ENCODE measurements around the gene SPATA31C2. TPM values are rescaled to one million over a fixed set of nuclear protein-coding genes. Genes with fewer than 3 reads are reported as not detected.

SPATA31C2 gene
- not detected in 2 replicates for total RNA-seq

DNA sequence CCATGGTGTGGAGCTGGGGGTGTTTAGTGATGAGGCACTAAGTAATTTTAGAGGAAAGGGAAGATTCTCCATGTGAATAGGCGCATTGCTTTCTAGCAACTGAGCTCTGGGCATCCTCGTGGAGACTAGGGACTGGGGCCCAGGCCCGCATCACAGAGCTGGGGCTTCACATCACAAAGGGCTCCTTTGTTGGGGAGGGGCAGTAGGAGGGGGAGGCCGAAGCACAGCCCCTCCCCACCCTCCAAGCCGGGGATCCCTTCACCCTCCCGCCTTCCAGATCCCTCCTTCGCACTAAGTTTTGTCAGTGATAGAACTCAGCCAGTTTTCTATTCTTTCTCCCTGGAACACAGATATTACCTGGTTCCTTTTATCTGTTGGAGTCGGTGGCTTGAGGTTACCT is at the start of gene SPATA31C2:
TSS of gene SPATA31C2 (minus strand) at position 101 of the 400 bp plus-strand sequence. CDS start at position 72, 29 bp downstream.

Other genes starting within 250 kb of the SPATA31C2 start
- gene SPATA31C1, start 220.5 kb downstream of the SPATA31C2 start, total RNA-seq, result not detected in 2 replicates
- 5.7 and 8.1 TPM in 2 replicates for gene CDK20, start 163.9 kb downstream of the SPATA31C2 start, total RNA-seq
- 154 and 167 TPM in 2 replicates for gene SPIN1, start 250.0 kb upstream of the SPATA31C2 start, total RNA-seq

Data from articular chondrocyte of knee joint (primary cell).